GM12873 (cell line): ENCODE data around the gene BCOR.

Experiments used
- TF ChIP-seq, protein P1 (sequence below): IDR thresholded peaks from 2 replicates; pipeline ENCODE4 v1.5.1; 2012; ENCODE audit warnings: low read depth, mild to moderate bottlenecking, moderate library complexity, low read length, control low read depth; ENCODE audit not compliant: insufficient read depth; ENCODE audit errors: missing control alignments

BCOR gene

DNA sequence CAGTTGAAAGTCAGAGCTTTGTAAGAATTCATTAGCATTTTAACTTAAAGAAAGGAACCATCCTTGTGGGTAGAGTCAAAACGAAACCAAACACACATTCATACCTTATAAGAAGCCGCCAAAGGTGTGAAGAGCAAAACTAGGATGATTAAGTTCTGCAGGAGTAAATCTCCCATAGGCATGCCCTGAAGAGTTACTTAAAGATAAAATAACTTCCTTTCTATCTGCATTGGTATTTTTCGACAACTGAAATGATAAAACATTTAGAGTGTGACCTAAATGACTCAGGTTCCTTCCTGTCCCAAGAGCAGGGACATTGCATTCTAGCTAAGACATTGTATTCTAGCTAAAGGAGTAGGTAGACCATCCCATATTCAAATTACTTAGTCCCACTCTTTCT is 75.3 kb downstream of the BCOR start:
- TF ChIP-seq, protein P1, sequence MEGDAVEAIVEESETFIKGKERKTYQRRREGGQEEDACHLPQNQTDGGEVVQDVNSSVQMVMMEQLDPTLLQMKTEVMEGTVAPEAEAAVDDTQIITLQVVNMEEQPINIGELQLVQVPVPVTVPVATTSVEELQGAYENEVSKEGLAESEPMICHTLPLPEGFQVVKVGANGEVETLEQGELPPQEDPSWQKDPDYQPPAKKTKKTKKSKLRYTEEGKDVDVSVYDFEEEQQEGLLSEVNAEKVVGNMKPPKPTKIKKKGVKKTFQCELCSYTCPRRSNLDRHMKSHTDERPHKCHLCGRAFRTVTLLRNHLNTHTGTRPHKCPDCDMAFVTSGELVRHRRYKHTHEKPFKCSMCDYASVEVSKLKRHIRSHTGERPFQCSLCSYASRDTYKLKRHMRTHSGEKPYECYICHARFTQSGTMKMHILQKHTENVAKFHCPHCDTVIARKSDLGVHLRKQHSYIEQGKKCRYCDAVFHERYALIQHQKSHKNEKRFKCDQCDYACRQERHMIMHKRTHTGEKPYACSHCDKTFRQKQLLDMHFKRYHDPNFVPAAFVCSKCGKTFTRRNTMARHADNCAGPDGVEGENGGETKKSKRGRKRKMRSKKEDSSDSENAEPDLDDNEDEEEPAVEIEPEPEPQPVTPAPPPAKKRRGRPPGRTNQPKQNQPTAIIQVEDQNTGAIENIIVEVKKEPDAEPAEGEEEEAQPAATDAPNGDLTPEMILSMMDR, result no peak

DNA sequence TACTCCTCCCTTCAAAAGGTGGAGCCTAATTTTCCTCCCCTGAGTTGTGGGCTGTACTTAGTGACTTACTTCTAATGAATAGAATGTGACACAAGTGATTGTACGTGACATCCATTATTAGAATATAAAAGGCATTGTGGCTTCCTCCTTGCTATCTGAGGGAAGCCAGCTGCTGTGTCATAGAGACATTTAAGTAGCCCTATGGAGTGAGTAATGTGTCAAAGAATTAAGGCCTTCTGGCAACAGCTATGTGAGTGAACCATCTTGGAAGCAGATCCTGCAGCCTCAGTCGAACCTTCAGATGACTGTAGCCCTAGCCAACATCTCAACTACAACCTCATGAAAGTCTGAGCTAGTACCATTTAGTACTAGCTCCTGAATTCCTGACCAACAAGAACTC is 76.1 kb downstream of the BCOR start:
- TF ChIP-seq, protein P1, result no peak

DNA sequence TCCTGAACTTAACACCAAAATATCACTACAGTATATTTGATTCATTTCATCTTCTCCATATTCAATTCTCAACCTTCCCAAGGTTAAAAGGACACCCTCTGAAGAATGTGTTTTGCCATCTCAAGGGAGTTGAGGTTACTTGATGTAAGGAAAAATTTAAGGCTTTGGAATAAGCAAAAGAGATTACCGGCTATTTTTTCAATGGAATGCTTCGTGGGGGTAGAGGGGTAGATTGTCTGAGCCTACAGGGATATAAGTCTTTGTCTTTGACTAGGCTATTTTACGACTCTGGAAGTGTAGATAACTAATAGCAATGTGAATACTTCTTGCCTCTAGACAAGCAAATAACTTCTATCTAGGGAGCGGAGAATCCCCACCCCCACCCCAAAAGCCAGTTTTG is 78.2 kb downstream of the BCOR start:
- TF ChIP-seq, protein P1, result no peak

DNA sequence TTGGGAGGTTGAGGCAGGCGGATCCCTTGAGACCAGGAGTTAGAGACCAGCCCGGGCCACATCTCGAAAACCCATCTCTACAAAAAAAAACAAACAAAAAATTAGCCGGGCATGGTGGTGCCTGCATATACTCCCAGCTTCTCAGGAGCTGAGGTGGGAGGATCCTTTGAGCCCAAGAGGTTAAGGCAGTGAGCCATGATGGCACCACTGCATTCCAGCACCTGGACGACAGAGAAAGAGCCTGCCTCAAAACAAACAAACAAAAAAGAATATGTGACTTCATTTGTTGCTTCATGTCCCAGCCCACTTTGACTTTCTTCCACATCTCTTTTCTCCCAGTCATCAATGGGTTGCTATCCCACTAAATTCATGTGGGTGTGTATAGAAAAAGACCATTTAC is 79.7 kb downstream of the BCOR start:
- TF ChIP-seq, protein P1, result no peak

DNA sequence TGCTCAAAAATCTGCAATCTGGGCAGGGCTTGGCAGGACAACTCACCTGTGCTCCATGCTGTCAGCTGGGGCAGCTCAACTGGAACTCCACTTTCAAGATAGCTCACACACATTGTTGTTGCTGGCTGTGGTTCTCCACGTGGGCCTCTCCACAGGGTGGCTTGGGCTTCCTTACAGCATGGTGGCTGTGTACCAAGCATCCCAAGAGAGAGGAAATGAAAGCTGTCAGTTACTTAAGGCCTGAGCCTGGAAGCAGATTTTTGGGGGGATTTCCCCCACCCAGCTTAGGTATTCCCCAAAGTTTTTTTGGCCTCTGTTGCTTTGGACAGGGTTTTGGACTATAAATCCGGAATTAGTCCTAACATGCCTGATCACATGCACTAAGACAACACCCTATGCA is 81.0 kb downstream of the BCOR start:
- TF ChIP-seq, protein P1, result no peak

DNA sequence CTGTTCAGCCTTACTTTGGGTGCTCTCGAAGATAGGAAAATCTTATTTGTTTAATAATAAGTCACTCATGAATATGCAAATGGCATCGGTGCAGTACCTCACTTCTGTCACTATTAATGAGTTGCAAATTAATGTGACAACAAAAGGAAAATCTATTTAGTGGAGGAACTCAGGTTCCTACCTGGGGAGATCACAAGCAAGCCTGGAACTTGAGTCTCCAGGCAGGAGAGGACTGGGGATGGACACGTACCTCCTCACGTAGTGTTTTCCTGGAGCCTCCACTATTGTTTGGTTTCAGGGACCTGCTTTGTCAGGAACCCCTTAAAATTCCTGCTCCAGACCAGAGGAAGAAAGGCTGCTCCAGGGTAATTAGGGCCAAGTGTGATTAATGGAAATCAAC is 82.1 kb downstream of the BCOR start:
- TF ChIP-seq, protein P1, result no peak

DNA sequence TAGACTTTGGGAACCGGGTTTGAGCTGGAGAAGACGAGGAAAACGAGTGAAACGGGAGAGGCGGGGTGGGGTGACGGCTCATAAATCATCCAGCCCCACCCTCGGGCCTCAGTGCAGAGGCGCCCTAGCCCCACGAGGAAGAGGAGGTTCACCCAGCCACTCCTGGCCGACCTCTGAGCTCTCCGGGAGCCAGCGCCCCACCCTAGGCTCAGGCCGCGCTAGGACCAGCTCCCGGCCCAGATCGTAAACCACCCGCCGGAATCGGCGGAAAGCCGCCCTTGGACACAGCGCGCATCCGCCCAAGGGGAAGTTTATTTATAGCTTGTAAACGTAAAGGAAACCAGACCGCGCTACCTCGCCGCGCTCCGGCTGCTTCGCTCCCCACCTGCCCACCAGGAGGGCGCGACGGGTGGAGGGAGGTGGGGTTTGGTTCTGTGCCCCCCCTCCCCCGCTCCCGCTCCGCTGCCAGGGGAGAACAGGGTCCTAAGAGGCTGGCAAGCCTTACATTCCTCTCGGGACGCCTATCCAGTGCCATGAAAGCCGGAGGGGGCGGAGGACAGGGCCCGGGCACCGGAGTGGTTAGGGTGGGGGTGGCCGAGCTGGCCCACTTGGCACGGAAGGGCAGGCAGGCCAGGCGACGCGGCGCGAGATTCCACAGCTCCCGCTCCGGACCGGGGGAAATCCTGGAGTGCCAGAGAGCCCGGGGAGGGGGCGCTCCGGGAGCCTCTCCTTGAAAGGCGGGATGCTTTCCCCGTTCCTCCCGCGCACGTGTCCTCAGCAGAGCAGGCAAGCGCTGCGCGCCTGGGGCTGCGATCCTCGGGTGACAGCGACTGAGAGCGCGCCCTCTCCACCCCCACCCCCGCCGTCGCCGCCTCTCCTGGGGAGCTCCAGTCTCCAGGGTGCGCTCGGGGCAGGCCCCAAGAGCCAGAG is 84.2 kb downstream of the BCOR start:
- TF ChIP-seq, protein P1, result no peak
